K562 (cell line): Measurements from ENCODE around the gene C2CD2L. TPM values are rescaled to one million over a fixed set of nuclear protein-coding genes. Genes with fewer than 3 reads are reported as not detected.

Experiments
- ATAC-seq: fragments of 200-7000 bp; cut with Tn5 transposase; 3 replicates; pipeline ENCODE4 v1.9.1; 2020; ENCODE audit warnings: moderate library complexity
- BruUV-seq: library from RNA; stranded (reverse); fragments of 400-500 nt; replicated peaks from 2 replicates; lab custom pipeline; 2021; lab: Mats Ljungman, UMichigan
- CTCF ChIA-PET: fragments of 300-600 bp; formaldehyde crosslinking; extraction: SDS; loops from one replicate; lab custom pipeline; 2021; ENCODE audit warnings: low intra/inter-chr PET ratio; lab: Yijun Ruan, JAX
- POLR2A ChIA-PET: fragments of 300-600, 350-650 bp; sonication (Branson Sonifier 250); formaldehyde crosslinking; extraction: SDS; loops from one replicate; lab custom pipeline; 2021; ENCODE audit warnings: antibody characterized with exemption, inconsistent platforms; lab: Yijun Ruan, JAX
- DNase-seq, 4 experiments: peaks; one replicate each; pipeline versions ENCODE4 v3.0.0 to v3.0.0-alpha.2; 2011 to 2018; ENCODE audit warnings: low spot score in 3 of 4, mixed read lengths in 3 of 4; ENCODE audit errors: extremely low read depth in 1 of 4
- FAIRE-seq: peaks from 2 replicates; lab custom pipeline; 2011; peaks lifted over from hg19 to GRCh38; lab: Jason Lieb, UNC
- H2AFZ ChIP-seq: 2 replicates; pipeline ENCODE4 v1.6.0; 2011; ENCODE audit warnings: low read depth, low read length, control low read depth, inconsistent platforms
- H3K27ac ChIP-seq: fragments of 200-600 bp; 3 replicates; pipeline ENCODE4 v1.8.0; 2011; ENCODE audit warnings: low read depth, mild to moderate bottlenecking, control low read depth, inconsistent platforms, low read length, moderate library complexity, mixed read lengths; ENCODE audit errors: extremely low read depth
- H3K27me3 ChIP-seq, 2 experiments: fragments of 300-600 bp in 1 of 2; 2 replicates in 1 of 2; 3 replicates in 1 of 2; pipeline versions ENCODE4 v1.6.0 to v1.8.0; 2011; ENCODE audit warnings: inconsistent platforms in 2 of 2, low read length in 2 of 2, mild to moderate bottlenecking in 1 of 2, mixed read lengths in 1 of 2, moderate library complexity in 1 of 2; ENCODE audit not compliant: control insufficient read depth in 2 of 2, insufficient read depth in 2 of 2
- H3K36me3 ChIP-seq: fragments of 300-600 bp; 3 replicates; pipeline ENCODE4 v1.8.0; 2011; ENCODE audit warnings: mild to moderate bottlenecking, low read length, inconsistent platforms; ENCODE audit not compliant: control insufficient read depth, insufficient read depth
- H3K4me1 ChIP-seq, 2 experiments: fragments of 200-600 bp in 1 of 2; replicated peaks in 1 of 2; 2 replicates in 1 of 2; 3 replicates in 1 of 2; pipeline versions ENCODE4 v1.5.1 to v1.8.0; 2011; ENCODE audit warnings: inconsistent platforms in 2 of 2, low read length in 2 of 2, mild to moderate bottlenecking in 1 of 2, mixed read lengths in 1 of 2, moderate library complexity in 1 of 2; ENCODE audit not compliant: control insufficient read depth in 2 of 2, insufficient read depth in 2 of 2
- H3K4me2 ChIP-seq: 2 replicates; pipeline ENCODE4 v1.6.1; 2011; ENCODE audit warnings: low read length, control low read depth, inconsistent platforms, mixed read lengths; ENCODE audit not compliant: insufficient read depth
- H3K4me3 ChIP-seq: fragments of 200-600 bp; sonication (generic), shearing (Covaris generic); 2 replicates; pipeline ENCODE4 v1.5.1; 2016; ENCODE audit warnings: control low read depth, inconsistent platforms
- H3K79me2 ChIP-seq: fragments of 200-600 bp; 3 replicates; pipeline ENCODE4 v1.8.0; 2011; ENCODE audit warnings: low read length, inconsistent platforms; ENCODE audit not compliant: control insufficient read depth, insufficient read depth
- H3K9ac ChIP-seq, 2 experiments: 2 replicates each; pipeline versions ENCODE4 v1.6.0 to v1.6.1; 2011; ENCODE audit warnings: low read depth in 2 of 2, low read length in 2 of 2, control low read depth in 1 of 2, inconsistent platforms in 1 of 2, mild to moderate bottlenecking in 1 of 2, mixed read lengths in 1 of 2; ENCODE audit not compliant: insufficient read depth in 1 of 2
- H3K9me1 ChIP-seq: one replicate; pipeline ENCODE4 v1.6.0; 2011; ENCODE audit warnings: inconsistent platforms, mild to moderate bottlenecking, low read length, moderate library complexity; ENCODE audit not compliant: control insufficient read depth, insufficient read depth
- H3K9me3 ChIP-seq: replicated peaks from 2 replicates; pipeline ENCODE4 v1.5.1; 2011; ENCODE audit warnings: low read depth, low read length, inconsistent platforms; ENCODE audit not compliant: control insufficient read depth, insufficient read depth
- H4K20me1 ChIP-seq: replicated peaks from 2 replicates; pipeline ENCODE4 v1.6.1; 2011; ENCODE audit warnings: low read length, inconsistent platforms, mixed read lengths; ENCODE audit not compliant: control insufficient read depth, insufficient read depth
- ASH1L ChIP-seq: fragments of 450-650 bp; IDR thresholded peaks from 2 replicates; pipeline ENCODE4 v1.6.1; 2018; ENCODE audit warnings: borderline replicate concordance, mild to moderate bottlenecking, low read depth; ENCODE audit not compliant: partially characterized antibody
- BRCA1 ChIP-seq, 2 experiments: fragments of 450-650 bp in 1 of 2; sonication (generic) in 1 of 2; formaldehyde crosslinking in 1 of 2; IDR thresholded peaks; 2 replicates each; pipeline versions ENCODE4 v1.5.0 to v1.6.1; 2017 to 2020; ENCODE audit warnings: mild to moderate bottlenecking in 1 of 2, missing genetic modification reagents in 1 of 2
- CHAMP1 ChIP-seq: fragments of 450-650 bp; IDR thresholded peaks from 2 replicates; pipeline ENCODE4 v1.6.1; 2016; ENCODE audit warnings: mild to moderate bottlenecking
- E4F1 ChIP-seq: fragments of 250-450 bp; sonication (Bioruptor Pico); IDR thresholded peaks from 2 replicates; pipeline ENCODE4 v1.5.0; 2021; ENCODE audit warnings: mild to moderate bottlenecking, borderline replicate concordance
- MAFK ChIP-seq: IDR thresholded peaks from 2 replicates; pipeline ENCODE4 v1.6.1; 2011; ENCODE audit warnings: low read length, improper control_type of control experiment
- PML ChIP-seq: IDR thresholded peaks from 2 replicates; pipeline ENCODE4 v1.6.1; 2012; ENCODE audit warnings: low read length, inconsistent platforms
- POU5F1 ChIP-seq: fragments of 150-350 bp; IDR thresholded peaks from 2 replicates; pipeline ENCODE4 v1.6.1; 2014; ENCODE audit warnings: borderline replicate concordance, low read length, low read depth, mild to moderate bottlenecking; ENCODE audit not compliant: partially characterized antibody
- RBM34 ChIP-seq: fragments of 200-400 bp; formaldehyde crosslinking; IDR thresholded peaks from 2 replicates; pipeline ENCODE4 v1.6.1; 2018; ENCODE audit warnings: low read length, borderline replicate concordance; ENCODE audit not compliant: insufficient read depth
- SPI1 ChIP-seq: IDR thresholded peaks from 2 replicates; pipeline ENCODE4 v1.6.1; 2011; ENCODE audit warnings: low read depth, low read length, control low read depth, borderline replicate concordance
- SRSF3 ChIP-seq: fragments of 200-400 bp; formaldehyde crosslinking; IDR thresholded peaks from 2 replicates; pipeline ENCODE4 v1.6.1; 2016; ENCODE audit warnings: mild to moderate bottlenecking, low read length, moderate library complexity; ENCODE audit not compliant: insufficient read depth
- TCF3 ChIP-seq: sonication (generic); formaldehyde crosslinking; IDR thresholded peaks from 2 replicates; pipeline ENCODE4 v1.4.0; 2020; ENCODE audit warnings: mild to moderate bottlenecking, missing genetic modification reagents
- XRCC3 ChIP-seq: fragments of 450-650 bp; IDR thresholded peaks from 2 replicates; pipeline ENCODE4 v1.6.1; 2017; ENCODE audit warnings: mild to moderate bottlenecking, moderate library complexity
- ZFP36 ChIP-seq: fragments of 150-350 bp; IDR thresholded peaks from 2 replicates; pipeline ENCODE4 v1.6.1; 2018; ENCODE audit warnings: low read length, low read depth; ENCODE audit not compliant: partially characterized antibody
- ZNF668 ChIP-seq: fragments of 250-450 bp; sonication (Bioruptor Pico); IDR thresholded peaks from 2 replicates; pipeline ENCODE4 v1.8.0; 2022; ENCODE audit warnings: mild to moderate bottlenecking, inconsistent platforms
- WGBS: fragments of 100-300 bp; shearing (Covaris generic); methylation state at CpG from one replicate; pipeline ENCODE4 v1.1.6; 2016; ENCODE audit warnings: low coverage, mixed read lengths; ENCODE audit not compliant: insufficient coverage; ENCODE audit errors: missing lambda C conversion rate; 5-methylcytosine and 5-hydroxymethylcytosine counted together
- in situ Hi-C: fragments of 300-500 bp; cut with MboI; formaldehyde crosslinking; loops from 4 replicates; pipeline ENCODE4 v1.15.0; 2018; ENCODE audit warnings: inconsistent platforms, mixed read lengths
- intact Hi-C: fragments of 100-400 bp; cut with micrococcal nuclease; formaldehyde crosslinking; loops from 2 replicates; pipeline ENCODE4 v1.14.2; 2022
- polyA plus RNA-seq, 8 experiments: library from polyadenylated mRNA; depleted of rRNA in 4 of 8; stranded (reverse) in 5 of 8; unstranded in 3 of 8; fragments of >200 nt; fragmentation: Nextera tagmentation in 2 of 8; fragmentation: Illumina TruSeq in 1 of 8; extraction: Ambion mirVana in 2 of 8; extraction: Trizol in 1 of 8; gene quantifications; 2 replicates each; pipeline versions ENCODE4 v1.2.1 to v1.2.3, GENCODE V29; 2011 to 2014; ENCODE audit warnings: inconsistent platforms in 1 of 8, missing spikeins in 1 of 8
- total RNA-seq, 7 experiments: library from RNA; depleted of rRNA in 6 of 7; stranded (reverse); fragments of >200 nt in 6 of 7; fragmentation: Illumina TruSeq in 2 of 7; extraction: Trizol in 2 of 7; gene quantifications; 2 replicates each; pipeline versions ENCODE4 v1.2.1 to v1.2.3, GENCODE V29; 2011 to 2021; ENCODE audit warnings: low replicate concordance in 1 of 7
- TF ChIP-seq, protein P1 (sequence below): sonication (generic); formaldehyde crosslinking; IDR thresholded peaks from 2 replicates; pipeline ENCODE4 v1.5.0; 2020; ENCODE audit warnings: missing genetic modification reagents
- TF ChIP-seq, protein P2 (sequence below): fragments of 250-450 bp; sonication (Bioruptor Pico); IDR thresholded peaks from 2 replicates; pipeline ENCODE4 v1.5.1; 2021; ENCODE audit warnings: mild to moderate bottlenecking

Gene C2CD2L
- total and polyA plus RNA-seq, 9 of the 15 experiments (the other 6 are each of a cell fraction or from before 2014, with no cell fraction given), result 0.66 to 41.2 (median 14.8) TPM

- ATAC-seq (no peak), DNase-seq (no peak), FAIRE-seq (peak; percentile 42)
- no peak overlapping the region for H3K27ac ChIP-seq
- H4K20me1 ChIP-seq, result no peaks in the 10 kb centered on the region; the same call in 1 of the 2 replicates
- H3K4me2 ChIP-seq, result no peak overlapping the region
- no peaks in the 10 kb centered on the region for H3K79me2 ChIP-seq
- in situ Hi-C loops (no loop called here), intact Hi-C loops (loop anchor here (1.0 kb wide), 1 partner anchor 52 kb away; no protein-coding TSS in a partner anchor)
- no peak overlapping the region for H3K4me3 ChIP-seq
- CTCF ChIA-PET, result no interaction called here
- no TSS peak for BruUV-seq
- no peak overlapping the region for H3K9ac ChIP-seq
- WGBS, result 10% methylated on average over 3 of the region's 3 CpGs
- H2AFZ ChIP-seq, result no peak overlapping the region
- peaks cover 13 to 24% of the 10 kb centered on the region in 2 experiments; a peak in 4 of 5 replicates for H3K4me1 ChIP-seq
- peaks cover 1 to 16% of the 10 kb centered on the region in 2 experiments; a peak in 2 of 5 replicates for H3K27me3 ChIP-seq
- no peaks in the 10 kb centered on the region for H3K9me3 ChIP-seq
- no peaks in the 10 kb centered on the region for H3K9me1 ChIP-seq
- POLR2A ChIA-PET, result interaction anchor here (0.9 kb wide), 1 partner anchor 98 kb away, joined by 3 read pairs; no protein-coding TSS in a partner anchor
- no peaks in the 10 kb centered on the region for H3K36me3 ChIP-seq
- TF ChIP-seq SRSF3, result no peak
- TF ChIP-seq, protein P1, sequence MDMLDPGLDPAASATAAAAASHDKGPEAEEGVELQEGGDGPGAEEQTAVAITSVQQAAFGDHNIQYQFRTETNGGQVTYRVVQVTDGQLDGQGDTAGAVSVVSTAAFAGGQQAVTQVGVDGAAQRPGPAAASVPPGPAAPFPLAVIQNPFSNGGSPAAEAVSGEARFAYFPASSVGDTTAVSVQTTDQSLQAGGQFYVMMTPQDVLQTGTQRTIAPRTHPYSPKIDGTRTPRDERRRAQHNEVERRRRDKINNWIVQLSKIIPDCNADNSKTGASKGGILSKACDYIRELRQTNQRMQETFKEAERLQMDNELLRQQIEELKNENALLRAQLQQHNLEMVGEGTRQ (CRISPR knock-in tag), result no peak
- TF ChIP-seq RBM34, result no peak
- TF ChIP-seq E4F1 (CRISPR knock-in tag), result no peak
- TF ChIP-seq MAFK, result no peak
- no peak for TF ChIP-seq SPI1
- TF ChIP-seq TCF3 (CRISPR knock-in tag), result no peak
- no peak for TF ChIP-seq ZNF668 (CRISPR knock-in tag)
- no peak for TF ChIP-seq ASH1L
- TF ChIP-seq XRCC3, result no peak
- no peak for TF ChIP-seq PML
- no peak for TF ChIP-seq BRCA1 (IDR thresholded peaks at IDR 0.05)
- no peak for TF ChIP-seq BRCA1 (CRISPR knock-in tag; IDR thresholded peaks at IDR 0.05)
- TF ChIP-seq, protein P2, sequence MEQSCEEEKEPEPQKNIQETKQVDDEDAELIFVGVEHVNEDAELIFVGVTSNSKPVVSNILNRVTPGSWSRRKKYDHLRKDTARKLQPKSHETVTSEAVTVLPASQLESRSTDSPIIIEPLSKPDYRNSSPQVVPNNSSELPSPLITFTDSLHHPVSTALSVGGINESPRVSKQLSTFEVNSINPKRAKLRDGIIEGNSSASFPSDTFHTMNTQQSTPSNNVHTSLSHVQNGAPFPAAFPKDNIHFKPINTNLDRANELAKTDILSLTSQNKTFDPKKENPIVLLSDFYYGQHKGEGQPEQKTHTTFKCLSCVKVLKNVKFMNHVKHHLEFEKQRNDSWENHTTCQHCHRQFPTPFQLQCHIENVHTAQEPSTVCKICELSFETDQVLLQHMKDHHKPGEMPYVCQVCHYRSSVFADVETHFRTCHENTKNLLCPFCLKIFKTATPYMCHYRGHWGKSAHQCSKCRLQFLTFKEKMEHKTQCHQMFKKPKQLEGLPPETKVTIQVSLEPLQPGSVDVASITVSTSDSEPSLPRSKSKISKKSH (CRISPR knock-in tag), result no peak
- TF ChIP-seq ZFP36, result no peak
- TF ChIP-seq CHAMP1, result no peak
- no peak for TF ChIP-seq POU5F1
Measured at GRCh38 chr11:119145551-119145950, 38.4 kb downstream of the C2CD2L start.
